HG03064 (cell line): Measurements from ENCODE around the gene OXSR1.
"Not testable (repeated sequence)": the region's sequence is repeated elsewhere in the genome, so short reads cannot be mapped to it uniquely, and the experiment has no call there.

Experiments used
- ATAC-seq: cut with Tn5 transposase; IDR thresholded peaks from one replicate; pipeline ENCODE4 v1.9.1; 2021; ENCODE audit warnings: low read depth; ENCODE audit not compliant: unreplicated experiment

The OXSR1 gene

DNA sequence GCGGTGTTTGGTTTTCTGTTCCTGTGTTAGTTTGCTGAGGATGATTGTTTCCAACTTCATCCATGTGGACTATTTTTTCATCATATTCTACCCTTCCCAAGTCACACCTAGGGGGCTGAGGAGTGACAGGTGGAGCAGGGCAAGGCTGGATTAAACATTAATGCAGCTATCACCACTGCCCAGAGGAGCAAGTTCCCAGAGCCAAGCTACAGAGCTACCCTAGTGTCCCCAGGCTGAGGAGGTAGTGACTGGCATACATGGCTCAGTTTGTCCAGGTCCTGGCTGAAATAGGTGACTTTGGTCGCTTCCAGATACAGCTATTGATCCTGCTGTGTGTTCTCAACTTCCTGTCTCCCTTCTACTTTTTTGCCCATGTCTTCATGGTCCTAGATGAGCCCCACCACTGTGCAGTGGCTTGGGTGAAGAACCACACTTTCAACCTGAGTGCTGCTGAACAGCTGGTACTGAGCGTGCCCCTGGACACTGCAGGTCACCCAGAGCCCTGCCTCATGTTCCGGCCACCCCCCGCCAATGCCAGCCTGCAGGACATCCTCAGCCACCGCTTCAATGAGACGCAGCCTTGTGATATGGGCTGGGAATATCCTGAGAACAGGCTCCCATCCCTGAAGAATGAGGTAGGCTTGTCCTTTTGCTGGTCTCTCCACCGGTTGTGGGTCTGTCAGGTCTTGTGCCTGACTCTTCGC lies 100.4 kb downstream of the OXSR1 start, which contains the start of gene SLC22A13:
Gene SLC22A13, plus strand, starts transcription at position 209 of the 704 bp plus-strand sequence. Its CDS starts 49 bp downstream, at position 258.
- no peak for ATAC-seq

DNA sequence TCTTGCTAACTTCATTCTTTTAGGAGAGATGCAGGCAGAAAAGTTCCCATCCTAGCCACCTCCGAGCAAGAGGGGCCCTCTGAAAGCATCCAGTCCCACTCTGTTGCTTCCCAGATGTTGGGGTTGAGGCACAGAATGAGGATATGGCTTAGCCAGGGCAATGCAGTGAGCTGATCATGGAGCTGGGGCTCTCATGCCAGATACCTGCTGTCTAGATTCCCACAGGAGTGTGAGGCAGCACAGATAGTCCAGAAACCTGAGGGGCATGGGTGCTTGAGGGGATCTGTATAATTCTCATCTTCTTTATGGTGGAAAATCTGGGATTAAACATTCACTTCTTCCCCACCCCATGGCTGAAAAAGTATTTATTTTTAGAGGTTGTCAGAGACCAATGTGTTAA lies 101.5 kb downstream of the OXSR1 start:
- no peak for ATAC-seq

DNA sequence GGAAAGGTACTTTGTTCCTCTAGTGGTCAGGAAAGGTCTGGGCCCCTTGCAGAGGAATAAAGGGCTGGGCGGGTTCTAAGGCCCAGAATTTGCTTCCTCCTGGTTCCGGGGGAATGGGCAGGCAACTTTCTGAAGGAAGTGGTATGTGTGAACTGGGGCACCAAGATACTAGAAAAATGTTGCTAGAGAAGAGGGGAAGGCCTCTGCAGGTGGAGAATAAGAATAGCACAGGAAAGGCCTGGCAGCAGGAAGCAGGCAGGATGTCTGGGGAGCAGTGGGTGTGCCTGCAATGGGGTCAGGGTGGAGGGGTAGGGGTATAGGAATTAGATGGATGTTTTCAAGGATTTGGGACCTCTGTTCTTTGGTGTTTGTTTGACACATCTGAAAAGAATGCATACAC lies 102.3 kb downstream of the OXSR1 start:
- ATAC-seq: no peak

DNA sequence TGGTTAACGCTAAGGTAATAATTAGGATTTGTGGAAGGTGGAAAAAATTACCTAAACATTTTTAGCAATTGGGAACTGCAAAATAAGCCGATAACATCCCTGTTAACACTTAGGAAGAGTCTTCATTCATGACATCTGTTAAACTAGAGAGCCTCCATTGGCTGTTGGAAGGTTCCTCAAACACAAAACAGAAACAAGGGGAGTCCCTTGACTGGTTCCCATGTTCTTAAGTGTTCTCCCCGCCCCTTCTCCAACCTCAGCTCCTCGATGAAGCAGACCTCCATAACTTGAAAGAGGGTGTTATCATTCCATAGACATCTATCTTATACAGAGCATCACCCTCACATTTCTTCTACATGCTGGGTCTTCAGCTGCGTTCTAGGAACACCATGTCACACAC lies 102.8 kb downstream of the OXSR1 start:
- no peak for ATAC-seq

DNA sequence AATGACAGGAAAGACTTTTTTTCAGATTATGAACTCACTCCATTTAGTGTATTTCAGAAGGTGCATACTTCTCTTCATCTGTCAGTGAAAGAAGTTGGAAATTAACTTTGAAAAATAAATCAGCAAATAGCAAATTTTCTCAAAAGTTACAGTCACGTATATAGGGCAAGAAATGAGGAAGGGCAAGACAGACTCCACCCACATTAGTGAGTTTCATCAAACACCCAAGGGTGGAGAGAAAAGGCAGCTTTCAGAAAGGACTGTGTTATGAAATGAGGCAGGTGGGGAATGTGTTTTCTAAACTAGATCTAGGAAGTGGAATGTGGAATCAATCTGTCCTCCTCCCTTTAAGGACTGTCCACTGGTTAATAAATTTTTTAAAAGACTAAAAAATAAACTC lies 103.2 kb downstream of the OXSR1 start:
- no peak for ATAC-seq

DNA sequence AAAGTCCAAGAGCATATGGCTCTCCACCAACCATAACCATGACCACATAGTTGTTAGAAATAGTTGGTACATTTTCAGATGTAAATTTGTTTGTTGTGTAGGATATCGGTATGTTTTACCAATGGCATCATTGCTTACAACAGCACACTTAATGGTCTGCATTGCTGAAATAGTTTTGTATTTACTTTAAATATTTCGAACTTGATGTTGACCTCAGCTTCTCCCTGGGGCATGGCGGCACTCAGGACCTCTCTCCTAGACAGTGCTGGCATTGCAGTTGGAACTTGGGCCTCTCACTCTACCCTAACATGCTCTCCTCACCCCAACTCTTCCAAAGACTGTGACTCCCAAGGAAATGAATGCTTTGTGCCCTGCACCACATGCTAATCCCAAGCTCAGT lies 105.3 kb downstream of the OXSR1 start:
- ATAC-seq: no peak

DNA sequence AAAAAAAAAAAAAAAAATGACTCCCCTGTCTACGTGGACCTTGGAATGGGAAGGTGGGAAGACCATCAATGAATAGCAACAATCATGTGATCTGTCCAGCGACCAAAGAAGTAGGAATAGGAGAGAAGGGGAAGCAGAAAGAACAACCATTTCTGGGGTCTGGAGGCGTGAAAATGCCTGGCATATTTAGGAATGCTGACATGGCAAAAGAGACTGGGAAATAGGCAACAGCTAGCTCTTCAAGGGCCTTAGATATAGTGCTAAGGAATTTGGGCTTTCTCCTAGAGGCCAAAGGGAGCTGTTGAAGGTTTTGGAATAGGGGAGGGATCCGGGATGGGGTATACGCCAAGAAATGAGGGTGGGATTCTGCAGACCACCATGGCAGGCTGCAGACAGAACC lies 106.2 kb downstream of the OXSR1 start:
- ATAC-seq: no peak

DNA sequence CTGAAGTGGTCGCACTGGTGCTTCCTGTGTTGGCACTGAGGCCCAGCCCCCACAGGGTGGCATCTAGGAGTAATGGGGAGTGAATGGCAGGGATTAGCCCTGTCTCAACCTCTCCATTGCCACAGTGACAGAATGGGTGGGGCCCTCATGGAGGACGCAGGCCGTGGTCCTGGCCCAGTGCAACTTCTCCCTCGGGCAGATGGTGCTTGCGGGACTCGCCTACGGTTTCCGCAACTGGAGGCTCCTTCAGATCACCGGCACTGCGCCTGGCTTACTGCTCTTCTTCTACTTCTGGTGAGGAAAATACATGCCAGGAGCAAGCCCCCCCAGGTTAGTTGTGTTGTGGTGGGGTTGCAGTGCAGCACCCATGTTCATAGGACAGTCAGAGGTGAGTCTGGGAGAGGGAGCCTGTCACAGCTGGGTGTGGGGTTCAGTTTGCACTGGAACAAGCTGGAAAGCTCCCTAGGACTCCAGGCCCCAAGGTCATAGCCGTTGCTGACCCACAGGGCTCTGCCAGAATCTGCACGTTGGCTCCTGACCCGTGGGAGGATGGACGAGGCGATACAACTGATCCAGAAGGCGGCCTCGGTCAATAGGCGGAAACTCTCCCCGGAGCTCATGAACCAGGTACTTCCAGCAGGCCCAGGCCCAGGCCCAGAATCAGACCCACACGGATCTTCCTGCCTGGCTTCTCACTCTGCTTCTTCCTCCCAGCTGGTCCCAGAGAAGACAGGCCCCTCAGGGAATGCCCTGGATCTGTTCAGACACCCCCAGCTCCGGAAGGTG lies 109.7 kb downstream of the OXSR1 start:
- ATAC-seq: no peak

DNA sequence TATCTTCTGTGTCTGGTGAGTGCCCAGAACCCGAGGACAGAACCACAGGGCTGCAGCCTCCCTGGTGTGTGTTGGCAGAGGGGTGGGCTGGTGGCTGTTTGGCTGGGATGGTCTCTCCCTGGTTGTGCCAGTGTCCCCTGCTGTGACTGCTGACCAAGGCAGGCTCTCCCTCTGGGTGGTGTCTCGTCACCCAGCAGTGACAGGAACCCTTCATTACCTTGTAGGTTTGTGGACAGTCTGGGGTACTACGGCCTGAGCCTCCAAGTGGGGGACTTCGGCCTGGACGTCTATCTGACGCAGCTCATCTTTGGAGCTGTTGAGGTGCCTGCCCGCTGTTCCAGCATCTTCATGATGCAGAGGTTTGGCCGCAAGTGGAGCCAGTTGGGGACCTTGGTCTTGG lies 110.3 kb downstream of the OXSR1 start:
- no peak for ATAC-seq

DNA sequence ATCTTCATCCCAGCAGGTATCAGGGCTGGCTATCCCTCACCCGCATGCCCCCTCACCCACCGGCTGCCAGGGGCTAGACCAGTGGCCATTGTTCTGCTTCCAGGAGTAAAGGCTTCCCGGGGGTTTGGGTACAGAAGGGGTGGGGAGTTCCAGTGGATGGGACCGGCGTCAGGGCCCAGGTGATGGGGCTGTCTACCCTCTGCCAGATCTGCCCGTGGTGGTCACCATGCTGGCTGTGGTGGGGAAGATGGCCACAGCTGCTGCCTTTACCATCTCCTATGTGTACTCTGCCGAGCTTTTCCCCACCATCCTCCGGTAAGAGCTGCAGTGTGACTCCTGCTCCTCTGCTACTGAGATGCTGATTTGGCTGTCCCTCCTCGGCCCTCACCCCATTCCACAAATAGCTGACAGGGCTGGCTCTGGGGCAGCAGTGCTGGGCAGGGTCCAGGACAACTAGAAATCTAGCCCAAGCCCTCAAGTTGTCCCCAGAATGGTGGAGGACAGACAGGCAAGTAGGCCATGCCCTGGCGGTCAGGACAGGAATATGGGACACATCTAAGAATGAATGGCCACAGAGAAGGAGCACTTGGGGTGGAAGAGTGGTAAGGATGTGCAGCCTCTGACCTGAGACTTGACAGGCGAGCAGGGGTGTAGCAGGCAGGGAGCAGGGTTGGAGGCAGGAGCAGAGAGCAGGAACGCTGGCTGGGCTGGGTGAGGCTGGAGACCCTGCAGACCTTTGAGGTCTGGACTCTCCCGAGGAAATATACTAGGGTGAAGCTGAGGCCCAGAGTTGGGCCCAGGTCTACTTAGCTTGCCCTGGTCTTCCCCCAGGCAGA lies 111.0 kb downstream of the OXSR1 start:
- no peak for ATAC-seq

DNA sequence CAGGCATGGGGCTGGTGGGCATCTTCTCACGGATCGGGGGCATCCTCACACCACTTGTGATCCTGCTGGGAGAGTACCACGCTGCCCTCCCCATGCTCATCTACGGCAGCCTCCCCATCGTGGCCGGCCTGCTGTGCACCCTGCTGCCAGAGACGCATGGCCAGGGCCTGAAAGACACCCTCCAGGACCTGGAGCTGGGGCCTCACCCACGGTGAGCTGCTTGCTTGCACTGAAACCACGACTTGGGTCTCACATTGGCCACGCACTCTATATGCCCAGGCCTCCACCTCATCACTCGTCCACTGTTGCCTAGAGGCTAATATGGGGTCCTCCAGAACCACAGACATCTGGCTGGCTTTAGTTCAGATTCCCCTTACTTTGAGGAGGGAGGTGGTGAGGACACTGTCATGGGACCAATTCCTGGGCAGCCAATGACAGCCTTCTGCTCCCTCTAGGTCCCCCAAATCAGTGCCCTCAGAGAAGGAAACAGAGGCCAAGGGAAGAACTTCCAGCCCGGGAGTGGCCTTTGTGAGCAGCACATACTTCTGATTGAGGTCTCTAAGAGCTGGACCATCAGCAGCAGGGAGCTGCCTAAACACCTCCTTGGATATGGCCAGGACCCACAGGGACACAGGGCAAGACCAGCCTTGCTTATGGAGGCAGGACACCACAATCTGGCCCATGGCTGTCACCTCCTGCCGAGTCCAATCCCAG lies 111.7 kb downstream of the OXSR1 start:
- ATAC-seq: no peak

DNA sequence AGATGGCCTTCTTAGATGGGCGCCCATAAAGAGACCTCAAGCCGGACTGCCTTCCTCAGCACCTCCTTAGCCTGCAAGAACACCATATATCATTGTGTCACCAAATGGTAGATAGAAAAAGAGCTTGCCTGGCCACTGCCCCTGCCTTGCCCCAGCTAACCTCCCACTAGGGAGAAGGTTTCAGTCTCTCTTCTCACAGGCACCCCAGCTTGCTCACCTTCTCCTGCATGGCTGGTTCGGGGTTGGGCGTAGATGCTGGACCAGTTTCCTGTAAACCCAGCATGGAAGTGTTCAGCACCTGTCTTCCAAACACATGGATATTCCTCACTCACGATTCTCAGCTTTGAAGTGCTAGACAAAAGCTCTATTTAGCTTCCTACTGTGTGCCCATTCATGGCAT lies 113.5 kb downstream of the OXSR1 start:
- no peak for ATAC-seq

DNA sequence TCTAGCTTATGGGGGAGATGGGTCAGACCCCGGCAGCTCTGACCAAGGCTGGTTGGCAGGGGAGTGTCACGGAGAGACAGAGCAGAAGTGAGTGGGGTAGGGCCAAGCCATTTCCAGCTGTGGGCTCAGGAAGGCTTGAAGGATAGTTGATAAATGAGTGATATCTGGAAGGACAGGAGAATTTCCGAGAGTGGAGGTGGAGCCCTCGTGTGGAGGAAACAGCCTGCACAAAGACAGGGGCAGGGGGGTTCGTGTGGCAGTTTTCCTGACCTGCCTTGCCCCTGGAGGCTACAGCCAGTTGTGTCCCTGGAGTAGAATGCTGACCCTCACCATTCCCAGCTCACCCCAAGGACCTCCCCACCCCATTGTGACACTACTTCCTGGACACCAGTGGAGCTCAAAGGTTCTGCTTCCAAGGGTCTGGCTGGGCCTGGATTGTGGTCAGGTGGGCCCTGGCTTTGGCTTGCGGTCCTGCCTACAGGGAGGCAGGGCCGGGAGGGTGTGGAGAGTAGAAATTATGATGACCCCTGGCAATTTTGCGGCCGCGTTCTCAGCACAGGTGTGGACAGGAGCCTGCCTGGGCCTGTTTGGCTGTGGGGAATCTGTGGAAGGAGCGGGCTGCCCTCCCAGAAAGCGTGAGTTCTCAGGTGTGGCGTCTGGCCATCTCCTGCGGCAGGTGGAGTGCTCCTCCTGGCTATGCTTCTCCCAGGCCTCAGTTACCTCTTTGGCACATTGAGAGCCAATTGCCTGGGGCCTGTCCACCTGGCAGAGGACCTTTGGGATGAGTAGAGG lies 116.8 kb downstream of the OXSR1 start, which contains the start of gene SLC22A14:
Gene SLC22A14, plus strand, starts transcription at position 400 of the 792 bp plus-strand sequence. CDS start 23,733 bp downstream, outside the sequence.
- no peak for ATAC-seq

DNA sequence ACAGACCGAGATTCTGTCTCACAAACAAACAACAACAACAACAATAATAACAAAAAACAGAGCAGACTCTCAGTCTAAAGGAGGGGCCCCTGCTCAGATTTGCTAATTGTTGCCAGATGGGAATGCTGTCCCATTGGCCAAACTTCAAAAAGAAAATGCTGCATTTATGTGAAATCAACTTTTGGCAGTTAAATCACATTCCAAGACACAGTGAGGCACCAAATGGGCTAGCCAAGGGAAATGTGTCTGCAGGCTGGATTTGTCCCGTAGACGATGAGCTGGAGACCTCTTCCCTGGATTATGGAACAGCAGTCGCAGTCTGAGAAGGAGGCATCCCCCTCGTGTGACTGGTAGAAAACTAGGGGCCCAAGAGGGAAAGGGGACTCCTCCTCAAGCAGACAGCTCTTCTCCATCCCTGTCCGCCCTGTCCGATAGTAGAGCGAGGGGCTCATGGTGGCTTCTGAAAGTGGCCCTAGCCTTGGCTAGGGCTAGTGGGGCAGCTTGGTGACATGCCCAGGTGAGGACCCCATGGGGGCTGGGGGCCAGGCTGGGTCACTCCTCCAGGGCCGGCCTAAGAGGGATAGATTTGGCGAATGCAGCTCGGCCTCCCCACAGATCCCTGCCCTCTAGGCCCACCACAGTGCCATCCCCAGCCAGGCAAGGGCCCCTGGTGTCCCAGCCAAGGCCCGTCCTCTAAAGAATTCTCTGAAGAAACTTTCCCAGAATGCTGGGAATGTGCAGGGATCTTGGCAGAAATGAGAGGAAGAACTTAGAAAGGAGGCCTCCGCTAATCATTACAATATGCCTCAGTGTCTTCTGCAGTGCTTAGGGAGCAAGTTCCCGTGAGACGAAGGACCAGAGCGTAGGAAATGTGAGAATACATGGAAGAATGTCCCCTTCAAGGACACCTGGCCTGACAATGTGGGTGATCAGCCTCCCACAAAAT lies 118.7 kb downstream of the OXSR1 start:
- no peak for ATAC-seq

DNA sequence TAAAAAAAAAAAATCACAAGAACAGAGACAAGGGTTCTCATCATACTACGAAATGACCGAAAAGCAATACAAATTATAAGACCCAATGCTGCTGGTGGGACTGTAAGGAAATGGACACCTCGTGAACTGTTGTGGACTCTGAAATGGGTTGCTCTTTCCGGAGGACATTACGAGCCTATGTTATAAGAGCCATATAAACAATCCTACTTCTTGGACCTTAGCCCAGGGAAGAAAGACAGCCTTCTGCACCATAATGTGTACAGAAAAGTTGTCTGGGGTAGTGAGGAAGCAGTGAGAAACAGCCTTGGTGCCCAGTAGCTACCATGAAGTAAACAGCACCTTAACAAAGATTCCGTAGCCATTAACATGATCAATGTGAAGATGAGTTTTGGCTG lies 119.4 kb downstream of the OXSR1 start:
- ATAC-seq: no peak

DNA sequence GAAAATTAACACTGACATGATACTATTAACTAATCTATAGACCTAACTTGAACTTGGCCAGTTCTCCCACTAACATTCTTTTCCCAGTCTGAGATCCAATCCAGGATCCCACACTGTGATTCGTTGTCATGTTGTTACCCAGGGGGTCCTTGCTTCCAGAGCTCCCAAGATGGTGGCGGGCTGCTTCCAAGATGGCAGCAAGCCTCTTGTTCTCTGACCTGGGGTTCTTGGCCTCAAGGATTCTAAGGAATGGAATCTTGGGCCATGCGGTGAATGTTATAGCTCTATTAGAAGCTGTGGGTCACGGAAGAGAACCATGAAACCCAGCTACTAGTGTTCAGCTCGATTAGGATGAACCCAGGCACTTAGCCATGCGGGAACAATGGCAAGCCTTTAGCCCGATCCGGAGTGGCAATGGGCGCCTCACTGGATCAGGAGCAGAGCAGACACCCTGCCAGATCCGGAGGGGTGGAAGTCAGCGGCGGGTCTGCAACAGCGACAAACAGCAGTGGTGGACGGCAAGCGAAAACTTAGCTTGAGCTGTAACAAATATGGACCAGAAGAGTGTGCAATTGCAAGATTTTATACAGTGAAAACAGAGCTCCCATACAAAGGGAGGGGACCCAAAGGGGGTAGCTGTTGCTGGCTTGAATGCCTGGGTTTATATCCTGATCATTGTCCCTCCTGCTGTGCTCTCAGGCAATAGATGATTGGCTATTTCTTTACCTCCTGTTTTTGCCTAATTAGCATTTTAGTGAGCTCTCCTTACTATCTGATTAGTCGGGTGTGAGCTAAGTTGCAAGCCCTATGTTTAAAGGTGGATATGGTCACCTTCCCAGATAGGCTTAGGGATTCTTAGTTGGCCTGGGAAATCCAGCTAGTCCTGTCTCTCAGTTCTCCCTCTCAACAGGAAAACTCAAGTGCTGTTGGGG lies 124.2 kb downstream of the OXSR1 start:
- ATAC-seq: not testable (repeated sequence)

DNA sequence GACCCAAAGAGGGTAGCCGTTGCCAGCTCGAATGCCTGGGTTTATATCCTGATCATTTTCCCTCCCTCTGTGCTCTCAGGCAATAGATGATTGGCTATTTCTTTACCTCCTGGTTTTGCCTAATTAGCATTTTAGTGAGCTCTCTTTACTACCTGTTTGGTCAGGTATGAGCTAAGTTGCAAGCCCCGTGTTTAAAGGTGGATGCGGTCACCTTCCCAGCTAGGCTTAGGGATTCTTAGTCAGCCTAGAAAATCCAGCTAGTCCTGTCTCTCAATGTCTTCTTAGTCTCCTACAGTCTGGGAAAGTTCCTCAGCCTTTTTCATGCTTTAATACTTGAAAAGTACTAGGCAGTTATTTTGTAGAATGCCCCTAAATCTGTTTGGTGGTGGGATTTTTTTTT lies 131.7 kb downstream of the OXSR1 start:
- not testable (repeated sequence) for ATAC-seq
